ENCODE data around the gene LAMC1. TPM values are rescaled to one million over a fixed set of nuclear protein-coding genes. Genes with fewer than 3 reads are reported as not detected.

LAMC1 gene
- polyA plus RNA-seq, 3 donors, result 30.5 to 170 (median 91.4) TPM

DNA sequence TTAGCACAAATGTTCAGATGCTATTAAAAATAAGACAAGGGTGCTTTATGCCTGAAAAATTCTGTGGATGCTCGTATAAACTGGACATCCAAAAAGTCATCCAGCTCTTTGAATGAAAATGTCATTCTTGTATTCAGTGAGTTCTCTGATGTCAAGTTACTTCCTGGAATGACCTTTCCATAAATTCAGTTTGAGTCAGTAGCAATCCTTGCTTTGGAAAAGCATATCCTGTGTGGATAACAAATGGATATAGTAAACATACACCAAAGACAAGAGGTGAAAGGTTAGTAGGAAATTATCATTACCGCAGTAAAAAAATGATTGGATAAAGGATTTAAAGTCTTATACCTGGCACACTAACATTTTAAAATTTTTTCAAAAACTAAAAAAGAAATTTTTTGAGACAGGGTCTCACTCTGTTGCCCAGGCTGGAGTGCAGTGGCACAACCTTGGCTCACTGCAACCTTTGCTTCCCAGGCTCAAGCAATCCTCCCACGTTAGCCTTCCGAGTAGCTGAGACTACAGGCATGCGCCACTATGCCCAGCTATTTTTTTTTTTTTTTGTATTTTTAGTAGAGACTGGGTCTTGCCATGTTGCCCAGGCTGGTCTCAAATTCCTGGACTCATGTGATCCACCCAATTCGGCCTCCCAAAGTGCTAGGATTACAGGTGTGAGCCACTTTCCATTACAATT is 10.8 kb upstream of the LAMC1 start:
- no peak overlapping the region for H3K27ac ChIP-seq (ENCODE audit: low read depth, low read length)
- WGBS, 3 donors, result 77 to 84% (median 79%) methylated on average over 6 of the region's 6 CpGs

DNA sequence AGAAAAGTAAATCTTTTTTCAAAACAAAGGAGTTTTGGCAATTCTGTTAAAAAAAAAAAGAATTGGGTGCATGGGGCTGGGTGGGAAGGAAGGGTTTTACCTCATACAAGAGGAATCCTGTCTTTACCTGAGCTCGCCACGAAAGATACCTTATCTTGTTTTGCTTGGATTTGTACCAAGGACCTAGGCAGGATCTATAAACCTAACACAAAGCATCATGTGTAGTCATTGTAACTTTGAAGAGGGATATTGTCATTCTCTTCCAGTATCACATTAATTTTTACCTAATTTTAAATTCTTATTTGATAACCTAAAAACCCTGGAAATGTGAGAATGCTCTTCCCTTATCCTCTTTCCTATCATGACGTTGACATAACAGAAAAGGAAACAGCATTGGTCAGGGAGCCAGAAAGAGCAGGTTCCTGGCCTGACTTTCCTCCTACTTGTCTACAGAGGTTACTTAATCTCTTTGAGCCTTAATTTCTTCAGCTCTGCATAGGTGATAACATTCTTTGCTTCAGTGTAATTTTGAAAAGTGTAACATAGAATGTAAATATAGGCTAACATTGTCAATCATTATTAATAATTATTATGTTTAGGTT is 4.0 kb upstream of the LAMC1 start:
- no peak overlapping the region for H3K27ac ChIP-seq (ENCODE audit: low read depth, low read length)
- WGBS, 3 donors, result 15 to 37% (median 23%) methylated on average over 3 of the region's 3 CpGs

DNA sequence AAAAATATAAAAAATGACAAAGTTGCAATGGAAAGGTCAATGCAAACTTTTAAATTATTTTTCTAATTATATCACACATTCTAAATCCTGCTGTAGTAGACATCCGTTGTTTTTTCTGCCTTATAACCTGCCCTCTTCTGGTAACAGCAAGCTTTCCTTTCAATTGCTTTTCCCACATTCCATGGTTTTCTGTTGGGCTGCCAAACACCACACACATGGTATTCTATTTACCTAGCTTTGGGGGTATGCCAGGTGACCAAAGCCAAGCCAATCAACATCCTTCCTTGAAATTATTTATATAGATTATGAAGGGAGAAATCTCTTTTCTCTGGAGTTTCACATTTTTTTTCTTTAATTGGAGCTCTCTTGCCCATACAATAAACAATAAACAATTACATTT is 3.4 kb upstream of the LAMC1 start:
- WGBS, 3 donors, result 13 to 52% (median 30%) methylated on average over 1 of the region's 1 CpG

DNA sequence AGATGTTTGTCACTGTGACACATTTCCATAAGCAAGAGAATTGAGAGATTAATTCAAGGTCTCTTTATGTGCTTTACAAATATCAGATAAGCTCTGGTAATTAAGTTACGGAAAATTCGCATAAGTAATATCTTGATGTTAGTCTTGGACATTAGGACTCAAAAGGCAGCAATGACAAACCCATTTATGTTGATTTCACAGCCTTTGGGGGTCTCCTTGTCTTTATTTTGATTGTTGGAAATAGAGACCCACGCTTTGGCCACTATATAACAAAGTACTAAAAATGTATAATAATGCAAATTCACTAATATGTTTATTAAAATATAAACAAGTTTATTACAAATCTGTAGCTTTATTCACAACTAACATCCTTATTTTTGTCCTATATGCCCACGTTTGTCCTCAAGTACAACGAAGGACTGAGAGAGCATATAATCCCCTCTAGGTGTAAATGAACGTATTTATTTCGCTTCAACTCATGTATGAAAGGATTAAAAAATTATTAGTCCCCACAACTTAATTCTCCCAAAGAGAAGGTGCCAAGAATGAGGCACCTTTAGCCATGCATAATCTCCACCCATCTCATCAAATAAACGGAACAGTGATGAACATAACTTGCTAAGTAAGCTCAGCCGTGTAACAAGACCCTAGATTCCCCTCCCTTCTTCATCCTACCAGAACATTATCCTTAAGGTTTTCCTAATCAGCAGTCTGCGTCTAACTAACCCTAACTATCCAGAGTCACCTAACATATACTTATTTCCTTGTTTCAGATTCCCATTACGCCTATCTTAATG is 1.6 kb upstream of the LAMC1 start:
- WGBS, 3 donors, result 58 to 62% (median 60%) methylated on average over 11 of the region's 11 CpGs

More for the DNA sequence above, 3.4 kb upstream of the LAMC1 start:
- H3K27ac ChIP-seq (ENCODE audit: low read depth, low read length), result no peak overlapping the region

DNA sequence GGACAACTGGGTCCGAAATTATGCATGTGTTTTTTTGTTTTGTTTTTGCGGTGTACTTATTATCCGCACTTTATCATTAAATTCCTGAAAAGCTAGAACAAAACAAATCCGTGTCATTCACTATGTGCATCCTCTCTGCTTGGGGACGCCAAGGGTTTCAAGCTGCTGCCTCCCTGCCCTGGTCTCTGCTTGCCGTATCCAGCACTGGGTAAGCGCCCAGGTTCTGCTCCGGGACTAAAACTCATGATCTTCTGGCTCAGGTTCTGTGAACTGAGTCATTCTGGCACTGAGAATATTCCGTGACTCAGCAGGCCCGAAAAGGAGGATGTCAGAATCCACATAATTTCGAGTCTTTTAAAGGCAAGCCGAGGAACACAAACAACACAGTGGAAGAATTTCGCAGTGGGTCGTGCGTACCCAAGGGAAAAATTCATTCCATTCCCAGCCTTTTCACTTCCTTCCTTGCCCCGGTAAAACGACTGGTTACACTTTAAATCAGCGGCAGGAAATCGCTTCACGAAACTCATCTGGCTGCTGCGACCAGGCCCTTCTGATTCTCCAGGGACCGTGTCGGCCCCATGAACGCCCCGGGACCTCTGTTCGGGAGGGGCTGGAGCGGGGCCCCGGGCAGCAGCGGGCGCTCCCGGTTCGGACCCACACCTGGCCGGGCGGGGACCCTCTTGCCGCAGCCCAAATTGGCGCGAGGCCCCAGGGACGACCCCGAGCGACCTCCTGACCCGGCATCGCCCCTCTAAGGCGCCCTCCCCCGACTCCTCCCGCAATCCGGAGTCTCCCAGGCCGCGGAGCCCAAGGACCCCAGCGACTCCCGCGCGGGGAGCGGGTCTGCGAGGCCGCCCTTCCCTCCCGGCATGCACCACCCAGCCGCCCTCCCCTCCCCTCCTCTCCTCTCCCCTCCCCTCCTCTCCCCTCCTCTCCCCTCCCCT is 746 bp upstream of the LAMC1 start:
- WGBS, 3 donors, result 1 to 2% (median 2%) methylated on average over 32 to 57 of the region's 57 CpGs
- peak overlapping the region; percentile 89 for H3K27ac ChIP-seq (ENCODE audit: low read depth, low read length)

More for the DNA sequence above, 1.6 kb upstream of the LAMC1 start:
- no peak overlapping the region for H3K27ac ChIP-seq (ENCODE audit: low read depth, low read length)

DNA sequence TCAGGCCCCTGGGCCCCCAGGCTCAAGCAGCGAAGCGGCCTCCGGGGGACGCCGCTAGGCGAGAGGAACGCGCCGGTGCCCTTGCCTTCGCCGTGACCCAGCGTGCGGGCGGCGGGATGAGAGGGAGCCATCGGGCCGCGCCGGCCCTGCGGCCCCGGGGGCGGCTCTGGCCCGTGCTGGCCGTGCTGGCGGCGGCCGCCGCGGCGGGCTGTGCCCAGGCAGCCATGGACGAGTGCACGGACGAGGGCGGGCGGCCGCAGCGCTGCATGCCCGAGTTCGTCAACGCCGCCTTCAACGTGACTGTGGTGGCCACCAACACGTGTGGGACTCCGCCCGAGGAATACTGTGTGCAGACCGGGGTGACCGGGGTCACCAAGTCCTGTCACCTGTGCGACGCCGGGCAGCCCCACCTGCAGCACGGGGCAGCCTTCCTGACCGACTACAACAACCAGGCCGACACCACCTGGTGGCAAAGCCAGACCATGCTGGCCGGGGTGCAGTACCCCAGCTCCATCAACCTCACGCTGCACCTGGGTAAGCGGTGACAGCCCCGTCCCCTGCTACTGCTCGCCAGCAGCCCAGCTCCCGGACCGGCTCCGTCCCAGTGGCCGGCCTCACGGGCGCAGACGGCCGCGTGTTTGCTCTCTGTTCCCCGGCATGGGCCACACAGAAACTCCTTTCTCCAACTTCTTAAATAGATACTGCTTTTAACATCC is 539 bp downstream of the LAMC1 start:
- 0 to 1% (median 1%) methylated on average over 54 to 68 of the region's 68 CpGs for WGBS, 3 donors
- no peak overlapping the region for H3K27ac ChIP-seq (ENCODE audit: low read depth, low read length)

DNA sequence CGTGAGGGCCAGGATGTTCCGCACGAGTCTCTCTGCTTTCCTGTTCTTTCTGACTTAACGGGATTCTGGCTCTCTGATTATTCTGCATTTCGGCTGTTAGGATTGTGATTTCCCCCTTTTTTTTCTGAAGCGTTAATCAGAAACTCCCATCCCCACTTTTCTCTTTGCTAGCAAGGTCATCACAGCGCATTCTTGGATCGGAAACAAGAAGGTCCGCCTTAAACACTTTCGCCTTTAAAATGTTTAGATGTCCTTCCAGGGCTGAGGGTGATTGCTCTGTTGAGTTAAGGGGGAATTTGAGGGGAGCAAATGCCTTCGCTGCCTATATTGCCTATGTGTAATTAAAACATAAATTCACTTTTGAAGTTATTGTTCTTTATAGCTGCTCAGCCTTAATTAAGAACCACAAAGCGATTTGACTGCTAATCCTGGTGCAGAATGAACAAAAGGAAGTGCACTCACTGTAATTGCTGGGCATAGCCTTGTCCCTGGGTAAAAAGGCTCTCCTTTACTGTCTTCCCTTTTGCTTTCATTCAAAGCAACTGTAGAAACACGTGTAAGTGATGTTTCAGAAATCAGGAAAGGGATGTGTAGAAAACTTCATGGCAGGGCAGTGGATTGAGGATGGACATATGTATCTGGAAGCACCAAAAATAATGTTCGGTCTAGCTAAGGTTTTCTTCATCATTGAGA is 1.2 kb downstream of the LAMC1 start:
- H3K27ac ChIP-seq (ENCODE audit: low read depth, low read length), result no peak overlapping the region
- 3 to 5% (median 3%) methylated on average over 14 of the region's 14 CpGs for WGBS, 3 donors

DNA sequence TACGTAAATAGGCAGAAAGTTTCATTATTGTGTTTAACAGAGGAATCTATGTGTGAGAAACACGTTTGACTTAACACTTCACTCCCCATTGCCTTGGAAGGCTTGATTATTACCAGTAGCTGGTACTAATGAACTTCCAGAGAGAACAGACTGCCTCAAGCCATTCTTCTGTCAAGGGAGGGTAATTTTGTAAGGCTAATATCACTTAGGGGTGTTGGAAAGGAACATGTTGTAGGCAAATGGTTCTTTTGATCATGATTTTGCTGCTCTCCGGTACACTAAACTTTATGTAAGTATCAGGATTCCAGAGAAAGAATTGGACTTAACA is 1.8 kb downstream of the LAMC1 start:
- 18 to 24% (median 21%) methylated on average over 3 of the region's 3 CpGs for WGBS, 3 donors

DNA sequence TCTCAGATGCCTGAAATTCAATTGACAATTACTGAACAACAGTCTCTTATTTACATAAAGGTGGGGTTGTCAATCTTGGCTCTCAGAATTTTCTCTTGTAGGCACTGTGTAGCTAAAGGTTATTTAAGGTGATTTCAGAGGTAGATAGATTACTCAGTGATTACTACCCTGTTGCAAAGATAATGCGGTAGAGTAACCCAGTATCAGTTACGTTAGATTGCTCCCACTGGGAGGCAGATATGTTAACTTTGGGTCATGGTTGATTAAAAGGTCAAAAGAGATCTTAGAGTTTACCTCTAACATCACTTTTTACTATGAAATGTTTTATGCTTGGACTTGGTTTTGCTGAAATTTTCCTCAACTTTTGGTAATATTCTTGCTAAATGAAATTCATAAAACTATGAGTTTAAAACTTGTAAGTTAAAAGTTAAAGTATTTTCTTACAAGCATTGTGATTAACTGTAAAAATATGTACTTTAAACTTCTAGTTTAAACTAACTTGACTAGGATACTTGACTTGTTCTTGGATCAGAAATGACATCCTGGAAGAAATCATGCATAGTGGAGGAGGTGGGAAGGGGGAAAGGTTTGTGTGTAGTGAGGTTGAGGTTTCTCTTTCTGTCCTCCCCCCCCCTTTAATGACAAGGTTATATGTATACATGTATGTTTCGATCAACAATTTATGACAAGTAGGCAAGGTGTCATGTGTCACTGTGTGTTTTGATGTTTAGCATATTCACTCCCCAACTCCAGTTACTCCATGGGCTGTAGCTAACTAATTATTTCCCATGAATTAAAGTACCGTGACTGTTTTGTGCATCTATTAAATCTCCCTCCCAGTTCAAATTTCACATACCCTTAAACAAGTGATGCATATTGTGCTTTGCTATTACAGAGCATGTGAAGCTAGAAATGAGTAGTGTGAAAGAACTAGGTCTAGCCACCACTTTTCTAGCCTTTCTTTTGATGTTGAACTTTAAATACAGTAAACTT is 2.9 kb downstream of the LAMC1 start:
- 35 to 50% (median 39%) methylated on average over 4 of the region's 4 CpGs for WGBS, 3 donors
- no peak overlapping the region for H3K27ac ChIP-seq (ENCODE audit: low read depth, low read length)

More for the DNA sequence above, 1.8 kb downstream of the LAMC1 start:
- no peak overlapping the region for H3K27ac ChIP-seq (ENCODE audit: low read depth, low read length)

DNA sequence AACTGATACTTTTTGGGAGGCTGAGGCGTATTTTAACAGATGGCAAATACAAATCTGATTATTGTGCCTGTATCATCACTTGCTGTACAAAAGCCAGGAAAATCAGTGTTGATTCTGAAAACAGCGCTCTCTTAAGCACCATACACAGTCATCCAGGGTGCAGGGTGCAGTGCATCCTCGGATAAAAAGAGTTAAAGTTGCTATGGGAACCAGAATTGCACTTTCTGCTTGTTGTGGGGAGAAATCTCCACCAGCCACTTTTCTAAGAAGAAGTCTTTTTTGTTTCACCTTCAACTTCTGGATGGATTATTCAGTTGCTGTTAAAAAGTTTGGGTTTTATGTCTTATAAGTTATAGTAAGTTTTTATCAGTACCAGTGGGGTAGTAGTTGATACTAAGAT is 3.8 kb downstream of the LAMC1 start:
- no peak overlapping the region for H3K27ac ChIP-seq (ENCODE audit: low read depth, low read length)
- WGBS, 3 donors, result 34 to 47% (median 43%) methylated on average over 3 of the region's 3 CpGs

DNA sequence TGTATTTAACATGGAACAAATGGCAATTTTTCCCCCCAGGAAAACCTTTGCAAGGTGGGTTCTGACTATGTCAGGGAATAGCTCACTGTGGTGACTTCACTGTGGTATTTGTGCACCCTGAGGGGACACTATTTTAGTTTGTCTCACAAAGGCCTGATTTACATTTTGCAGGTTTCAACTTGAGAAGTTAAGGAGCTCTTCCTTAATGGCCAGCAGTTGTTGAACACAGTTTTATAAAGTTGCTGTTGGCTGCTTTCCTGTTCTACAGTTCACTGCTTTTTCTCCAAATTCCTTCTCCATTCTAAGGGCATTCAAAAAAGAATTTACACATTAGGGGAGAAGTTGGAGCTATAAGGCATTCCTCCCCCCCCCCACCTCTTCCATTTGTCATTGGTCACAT is 4.6 kb downstream of the LAMC1 start:
- no peak overlapping the region for H3K27ac ChIP-seq (ENCODE audit: low read depth, low read length)

DNA sequence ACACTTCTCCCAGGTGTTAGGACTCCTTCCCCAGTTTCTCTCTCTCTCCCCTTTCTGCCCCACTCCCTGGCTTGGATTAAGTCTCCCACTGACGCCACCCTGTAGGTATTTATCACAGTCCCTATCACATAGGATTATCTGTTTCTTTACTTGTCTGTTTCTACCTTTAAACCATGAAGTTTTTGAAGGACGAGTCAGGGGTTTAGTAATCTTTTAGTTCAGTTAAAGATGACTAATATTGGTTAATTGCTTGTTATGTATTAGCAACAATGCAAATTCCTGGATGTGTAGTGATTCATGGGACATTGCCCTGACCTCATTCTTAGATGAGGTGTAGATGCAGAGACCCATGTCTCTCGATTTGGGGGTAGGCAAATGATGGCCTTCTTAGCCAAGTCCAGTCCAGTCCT is 6.4 kb downstream of the LAMC1 start:
- WGBS, 3 donors, result 68 to 75% (median 70%) methylated on average over 3 of the region's 3 CpGs

DNA sequence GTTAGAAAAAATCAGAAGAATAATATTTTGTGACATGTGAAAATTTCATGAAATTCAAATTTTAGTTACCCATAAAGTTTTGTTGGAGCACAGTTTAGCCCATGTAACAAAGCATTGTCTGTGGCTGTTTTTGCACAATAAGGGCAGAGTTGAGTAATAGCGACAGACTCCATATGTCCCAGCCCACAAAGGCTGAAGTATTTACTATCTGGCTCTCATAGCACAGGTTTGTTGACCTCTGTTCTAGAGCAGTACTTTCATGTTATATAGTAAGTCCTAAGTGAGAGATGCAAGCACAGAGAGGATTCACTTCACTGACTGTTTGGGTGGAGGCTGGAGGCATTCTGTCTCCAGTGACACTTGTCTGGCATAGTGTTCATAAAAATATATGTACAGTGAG is 6.8 kb downstream of the LAMC1 start:
- WGBS, 3 donors, result 47 to 55% (median 55%) methylated on average over 1 of the region's 1 CpG

More for the DNA sequence above, 6.4 kb downstream of the LAMC1 start:
- H3K27ac ChIP-seq (ENCODE audit: low read depth, low read length), result no peak overlapping the region

DNA sequence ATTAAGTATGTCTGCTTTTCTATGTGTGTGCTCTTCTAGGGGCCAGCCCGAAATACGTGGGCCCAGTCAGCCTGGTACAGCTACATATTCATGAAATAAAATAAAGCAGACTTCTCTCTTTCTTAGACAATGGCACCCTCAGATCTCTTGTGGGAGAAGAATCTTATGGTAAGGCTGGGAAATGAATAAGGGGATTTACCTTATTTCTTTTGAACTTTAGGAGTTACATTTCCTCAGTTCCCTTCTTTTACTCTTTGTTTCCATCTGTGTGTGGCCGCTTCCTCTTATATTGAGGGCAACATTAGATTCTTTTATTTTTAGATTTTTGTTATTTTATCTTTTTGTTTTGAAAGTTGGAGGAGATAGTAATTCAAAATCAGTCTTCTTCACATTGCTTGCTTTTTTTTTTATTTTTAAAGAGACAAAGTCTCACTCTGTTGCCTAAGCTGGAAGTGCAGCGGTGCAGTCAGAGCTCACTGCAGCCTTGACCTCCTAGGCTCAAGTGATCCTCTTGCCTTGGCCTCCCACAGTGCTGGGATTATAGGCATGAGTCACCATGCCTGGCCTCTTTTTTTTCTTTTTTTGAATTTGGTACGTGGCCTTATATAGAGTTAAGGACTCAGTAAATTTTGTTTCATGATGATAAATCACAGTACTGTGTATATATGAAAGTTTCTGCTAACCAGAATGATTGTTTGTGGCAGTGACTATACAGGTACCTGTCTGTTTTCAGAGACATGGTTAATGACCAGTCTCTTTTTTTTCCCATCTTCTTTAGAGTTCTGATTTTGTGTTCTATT is 9.1 kb downstream of the LAMC1 start:
- no peak overlapping the region for H3K27ac ChIP-seq (ENCODE audit: low read depth, low read length)
- 68 to 77% (median 74%) methylated on average over 5 of the region's 5 CpGs for WGBS, 3 donors

More for the DNA sequence above, 6.8 kb downstream of the LAMC1 start:
- no peak overlapping the region for H3K27ac ChIP-seq (ENCODE audit: low read depth, low read length)

DNA sequence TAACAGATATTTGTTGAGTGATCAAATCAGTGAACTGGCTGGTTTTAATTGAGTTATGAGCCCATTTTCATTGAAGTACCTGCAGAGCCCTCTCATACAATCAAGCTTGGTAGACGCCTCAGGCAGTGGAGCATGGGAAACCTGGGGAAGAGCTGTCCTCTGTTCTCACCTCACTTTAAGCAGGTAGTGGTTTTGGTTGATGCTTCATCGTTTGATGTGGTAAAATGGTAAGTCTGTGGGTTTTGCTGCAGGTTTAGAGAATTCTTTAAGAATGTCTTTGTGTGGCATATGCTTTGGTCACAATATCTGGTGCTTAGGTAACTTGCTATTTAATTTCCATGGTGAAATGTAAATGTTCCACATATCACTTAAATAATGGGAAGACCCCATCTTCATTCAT is 10.0 kb downstream of the LAMC1 start:
- 89 to 92% (median 92%) methylated on average over 2 of the region's 2 CpGs for WGBS, 3 donors

DNA sequence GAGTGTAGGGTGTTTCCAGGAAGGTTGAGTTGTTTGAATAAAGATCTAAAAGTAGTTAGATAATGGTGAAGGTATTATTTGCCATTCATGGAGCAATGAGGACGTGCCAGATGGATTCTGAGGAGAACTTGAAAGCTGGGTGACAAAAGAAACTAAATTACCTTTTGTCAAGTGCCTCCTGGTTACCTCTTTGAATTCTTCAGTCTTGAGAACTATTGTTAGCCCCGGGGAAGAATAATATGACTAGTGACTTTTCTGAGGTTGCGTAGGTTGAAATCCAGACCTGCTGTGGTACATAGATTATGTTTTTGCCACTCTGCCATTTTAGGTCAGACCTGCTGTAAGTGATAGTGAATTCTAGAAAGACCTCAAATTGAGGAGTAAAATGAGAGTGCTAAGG is 11.5 kb downstream of the LAMC1 start:
- no peak overlapping the region for H3K27ac ChIP-seq (ENCODE audit: low read depth, low read length)
- WGBS, 3 donors, result 80 to 92% (median 86%) methylated on average over 3 of the region's 3 CpGs

More for the DNA sequence above, 10.0 kb downstream of the LAMC1 start:
- H3K27ac ChIP-seq (ENCODE audit: low read depth, low read length), result no peak overlapping the region

All from adipose tissue (tissue), 3 donors.